Panc1 (cell line): ENCODE data around the gene MAP1B. TPM values are rescaled to one million over a fixed set of nuclear protein-coding genes. Genes with fewer than 3 reads are reported as not detected.

Experiments
- ATAC-seq: fragments of 200-7000 bp; cut with Tn5 transposase; 2 replicates; pipeline ENCODE4 v1.9.1; 2020; ENCODE audit warnings: mild to moderate bottlenecking, moderate library complexity
- BruUV-seq: library from RNA; stranded (reverse); fragments of 400-500 nt; replicated peaks from 2 replicates; lab custom pipeline; 2021; lab: Mats Ljungman, UMichigan
- CTCF ChIA-PET: fragments of 300-600 bp; sonication (Branson Sonifier 250); formaldehyde crosslinking; loops from one replicate; lab custom pipeline; 2022; ENCODE audit warnings: antibody characterized with exemption; lab: Charles Lee
- POLR2A ChIA-PET: fragments of 300-600 bp; sonication (Branson Sonifier 250); formaldehyde crosslinking; loops from one replicate; lab custom pipeline; 2022; ENCODE audit warnings: antibody characterized with exemption; lab: Charles Lee
- DNase-seq: peaks from one replicate; pipeline ENCODE4 v3.0.0-alpha.2; 2010; ENCODE audit warnings: low read depth, low spot score
- H3K27ac ChIP-seq: 2 replicates; pipeline ENCODE4 v1.5.1; 2011; ENCODE audit warnings: mild to moderate bottlenecking, low read length, inconsistent platforms
- H3K27me3 ChIP-seq: fragments of 200-500 bp; sonication (Bioruptor generic); 2 replicates; pipeline ENCODE4 v1.6.0; 2014; ENCODE audit warnings: low read length, inconsistent platforms; ENCODE audit not compliant: control insufficient read depth, insufficient read depth
- H3K36me3 ChIP-seq: fragments of 200-500 bp; sonication (Bioruptor generic); 2 replicates; pipeline ENCODE4 v1.5.1; 2014; ENCODE audit warnings: inconsistent platforms, mild to moderate bottlenecking, low read length, moderate library complexity; ENCODE audit not compliant: control insufficient read depth, insufficient read depth
- H3K4me1 ChIP-seq: 2 replicates; pipeline ENCODE4 v1.5.1; 2011; ENCODE audit warnings: inconsistent platforms, mild to moderate bottlenecking, low read length, moderate library complexity; ENCODE audit not compliant: control insufficient read depth, insufficient read depth
- H3K4me3 ChIP-seq, 2 experiments: 2 replicates each; pipeline ENCODE4 v1.5.1; 2011 to 2012; ENCODE audit warnings: low read depth in 2 of 2, low read length in 2 of 2, mild to moderate bottlenecking in 2 of 2, inconsistent platforms in 1 of 2, moderate library complexity in 1 of 2
- H3K9me3 ChIP-seq: fragments of 200-500 bp; sonication (Bioruptor generic); 2 replicates; pipeline ENCODE4 v1.5.1; 2014; ENCODE audit warnings: low read depth, mild to moderate bottlenecking, inconsistent platforms, low read length, moderate library complexity; ENCODE audit not compliant: control insufficient read depth, insufficient read depth
- CTCF ChIP-seq: fragments of 450-650 bp; IDR thresholded peaks from 2 replicates; pipeline ENCODE4 v1.5.1; 2017; ENCODE audit warnings: mild to moderate bottlenecking
- POLR2AphosphoS5 ChIP-seq: IDR thresholded peaks from 2 replicates; pipeline ENCODE4 v1.6.1; 2012; ENCODE audit warnings: mild to moderate bottlenecking, low read depth, low read length, moderate library complexity
- REST ChIP-seq, 2 experiments: IDR thresholded peaks; 2 replicates each; pipeline ENCODE4 v1.6.1; 2011 to 2012; ENCODE audit warnings: low read depth in 2 of 2, control low read depth in 1 of 2, low read length in 1 of 2, mild to moderate bottlenecking in 1 of 2, moderate library complexity in 1 of 2; ENCODE audit not compliant: insufficient read depth in 1 of 2
- SIN3A ChIP-seq: IDR thresholded peaks from 2 replicates; pipeline ENCODE4 v1.6.1; 2012; ENCODE audit warnings: low read depth, mild to moderate bottlenecking, low read length, moderate library complexity, borderline replicate concordance; ENCODE audit not compliant: insufficient read depth
- TCF7L2 ChIP-seq: IDR thresholded peaks from 2 replicates; pipeline ENCODE4 v1.6.1; 2011; ENCODE audit warnings: mild to moderate bottlenecking, low read depth, low read length, inconsistent platforms
- in situ Hi-C: cut with HindIII; loops from 2 replicates; pipeline ENCODE4 v1.10.0; 2016; ENCODE audit warnings: low sequenced_read_pairs, low pct_unique_long_range_greater_than_20kb
- intact Hi-C: fragments of 100-400 bp; cut with micrococcal nuclease; formaldehyde crosslinking; loops from one replicate; pipeline ENCODE4 v1.10.0; 2022; ENCODE audit not compliant: unreplicated experiment
- total RNA-seq: library from RNA; stranded (reverse); gene quantifications from one replicate; pipeline ENCODE4 v1.2.1, GENCODE V29; 2021; ENCODE audit not compliant: unreplicated experiment

MAP1B gene
- total RNA-seq, 1 experiment from 2014 or later, result 82.3 TPM

GRCh38 chr5:72233835-72234234 lies 126.6 kb downstream of the MAP1B start:
- no peak for ATAC-seq
- CTCF ChIA-PET, result no interaction called here
- no peaks in the 10 kb centered on the region for H3K27me3 ChIP-seq
- no peak overlapping the region for H3K4me3 ChIP-seq
- no peaks in the 10 kb centered on the region for H3K9me3 ChIP-seq
- H3K36me3 ChIP-seq, result peaks cover 12% of the 10 kb centered on the region; the same call in 1 of the 2 replicates
- no peak for DNase-seq
- intact Hi-C loops (no loop called here), in situ Hi-C loops (no loop called here)
- no TSS peak for BruUV-seq
- POLR2A ChIA-PET, result interaction anchor here (0.7 kb wide), 1 partner anchor 1164 kb away, joined by 3 read pairs; no protein-coding TSS in a partner anchor
- TF ChIP-seq SIN3A (no peak), POLR2AphosphoS5 (no peak)
- H3K4me1 ChIP-seq, result no peaks in the 10 kb centered on the region; the same call in 1 of the 2 replicates
- H3K27ac ChIP-seq, result no peak overlapping the region

- Histone ChIP-seq H3K27me3 (no peaks in the 10 kb centered on the region), H3K27ac (no peak overlapping the region), H3K36me3 (peaks cover 12% of the 10 kb centered on the region; the same call in 1 of the 2 replicates), H3K4me1 (no peaks in the 10 kb centered on the region; the same call in 1 of the 2 replicates), H3K4me3 (no peak overlapping the region), H3K9me3 (no peaks in the 10 kb centered on the region)
- intact Hi-C loops (no loop called here), in situ Hi-C loops (no loop called here)
- ATAC-seq (no peak), DNase-seq (no peak)
- CTCF ChIA-PET, result no interaction called here
- no TSS peak for BruUV-seq
- TF ChIP-seq CTCF (no peak), REST (IDR thresholded peaks at IDR 0.05; ENCODE audit: insufficient read depth in 1 of 2, low read depth in 2 of 2, low read length in 1 of 2) (no peak), SIN3A (no peak), POLR2AphosphoS5 (no peak), TCF7L2 (no peak)
- POLR2A ChIA-PET, result interaction anchor here (0.7 kb wide), 1 partner anchor 1164 kb away, joined by 3 read pairs; no protein-coding TSS in a partner anchor
Measured at GRCh38 chr5:72234265-72234700, 127.0 kb downstream of the MAP1B start.

- Histone ChIP-seq H3K36me3 (peaks cover 12% of the 10 kb centered on the region; the same call in 1 of the 2 replicates), H3K27ac (no peak overlapping the region), H3K4me1 (no peaks in the 10 kb centered on the region; the same call in 1 of the 2 replicates), H3K9me3 (no peaks in the 10 kb centered on the region), H3K27me3 (no peaks in the 10 kb centered on the region), H3K4me3 (no peak overlapping the region)
- intact Hi-C loops, result no loop called here
- DNase-seq (no peak), ATAC-seq (no peak)
- no TSS peak for BruUV-seq
- TF ChIP-seq SIN3A, result no peak
- no peak for TF ChIP-seq TCF7L2
- TF ChIP-seq CTCF, result no peak
- no peak for TF ChIP-seq REST (IDR thresholded peaks at IDR 0.05; ENCODE audit: insufficient read depth in 1 of 2, low read depth in 2 of 2, low read length in 1 of 2)
- TF ChIP-seq POLR2AphosphoS5, result no peak
- POLR2A ChIA-PET, result no interaction called here
- CTCF ChIA-PET, result interaction anchor here (0.6 kb wide), 1 partner anchor 127 kb away, joined by 7 read pairs; no protein-coding TSS in a partner anchor
- in situ Hi-C loops, result no loop called here
Measured at GRCh38 chr5:72234868-72235267, 127.6 kb downstream of the MAP1B start.
